HFF-Myc (cell line): ENCODE measurements around the gene CATSPERD.

Experiments used
- DNase-seq: peaks from one replicate; pipeline ENCODE4 v3.0.0-alpha.2; 2011; ENCODE audit warnings: low read depth; ENCODE audit errors: extremely low read depth
- H3K4me3 ChIP-seq: replicated peaks from 2 replicates; pipeline ENCODE4 v1.5.1; 2011; ENCODE audit warnings: low read depth, mild to moderate bottlenecking, control low read depth, low read length
- TF ChIP-seq, protein P1 (sequence below): IDR thresholded peaks from 2 replicates; pipeline ENCODE4 v1.5.1; 2012; ENCODE audit warnings: mild to moderate bottlenecking, low read depth, low read length, control low read depth; ENCODE audit errors: missing control alignments

Gene CATSPERD

DNA sequence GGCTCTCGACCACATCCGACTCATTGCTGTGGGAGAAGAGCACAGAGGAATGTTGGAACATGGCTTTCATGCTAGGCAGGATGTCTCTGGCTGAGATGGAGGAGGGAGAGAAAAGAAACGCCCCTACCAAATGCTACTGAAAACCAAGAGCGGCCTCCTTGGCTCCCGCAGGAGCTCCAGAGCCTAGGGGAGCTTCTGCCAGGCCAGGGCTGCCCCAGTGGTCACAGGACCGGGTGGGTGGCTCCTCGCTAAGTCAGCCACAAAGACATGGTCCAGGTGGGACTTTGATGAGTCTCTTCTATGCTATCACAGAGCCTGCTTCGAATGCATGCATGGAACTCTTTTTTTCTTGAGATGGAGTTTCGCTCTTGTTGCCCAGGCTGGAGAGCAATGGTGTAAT lies 7.2 kb upstream of the CATSPERD start:
- TF ChIP-seq, protein P1, sequence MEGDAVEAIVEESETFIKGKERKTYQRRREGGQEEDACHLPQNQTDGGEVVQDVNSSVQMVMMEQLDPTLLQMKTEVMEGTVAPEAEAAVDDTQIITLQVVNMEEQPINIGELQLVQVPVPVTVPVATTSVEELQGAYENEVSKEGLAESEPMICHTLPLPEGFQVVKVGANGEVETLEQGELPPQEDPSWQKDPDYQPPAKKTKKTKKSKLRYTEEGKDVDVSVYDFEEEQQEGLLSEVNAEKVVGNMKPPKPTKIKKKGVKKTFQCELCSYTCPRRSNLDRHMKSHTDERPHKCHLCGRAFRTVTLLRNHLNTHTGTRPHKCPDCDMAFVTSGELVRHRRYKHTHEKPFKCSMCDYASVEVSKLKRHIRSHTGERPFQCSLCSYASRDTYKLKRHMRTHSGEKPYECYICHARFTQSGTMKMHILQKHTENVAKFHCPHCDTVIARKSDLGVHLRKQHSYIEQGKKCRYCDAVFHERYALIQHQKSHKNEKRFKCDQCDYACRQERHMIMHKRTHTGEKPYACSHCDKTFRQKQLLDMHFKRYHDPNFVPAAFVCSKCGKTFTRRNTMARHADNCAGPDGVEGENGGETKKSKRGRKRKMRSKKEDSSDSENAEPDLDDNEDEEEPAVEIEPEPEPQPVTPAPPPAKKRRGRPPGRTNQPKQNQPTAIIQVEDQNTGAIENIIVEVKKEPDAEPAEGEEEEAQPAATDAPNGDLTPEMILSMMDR = no peak
- no peak for DNase-seq
- H3K4me3 ChIP-seq = no peak overlapping the region

- no peak for DNase-seq
- TF ChIP-seq, protein P1 = no peak
- H3K4me3 ChIP-seq = no peak overlapping the region
Observed at GRCh38 chr19:5714816-5715215, 5.6 kb upstream of the CATSPERD start.

DNA sequence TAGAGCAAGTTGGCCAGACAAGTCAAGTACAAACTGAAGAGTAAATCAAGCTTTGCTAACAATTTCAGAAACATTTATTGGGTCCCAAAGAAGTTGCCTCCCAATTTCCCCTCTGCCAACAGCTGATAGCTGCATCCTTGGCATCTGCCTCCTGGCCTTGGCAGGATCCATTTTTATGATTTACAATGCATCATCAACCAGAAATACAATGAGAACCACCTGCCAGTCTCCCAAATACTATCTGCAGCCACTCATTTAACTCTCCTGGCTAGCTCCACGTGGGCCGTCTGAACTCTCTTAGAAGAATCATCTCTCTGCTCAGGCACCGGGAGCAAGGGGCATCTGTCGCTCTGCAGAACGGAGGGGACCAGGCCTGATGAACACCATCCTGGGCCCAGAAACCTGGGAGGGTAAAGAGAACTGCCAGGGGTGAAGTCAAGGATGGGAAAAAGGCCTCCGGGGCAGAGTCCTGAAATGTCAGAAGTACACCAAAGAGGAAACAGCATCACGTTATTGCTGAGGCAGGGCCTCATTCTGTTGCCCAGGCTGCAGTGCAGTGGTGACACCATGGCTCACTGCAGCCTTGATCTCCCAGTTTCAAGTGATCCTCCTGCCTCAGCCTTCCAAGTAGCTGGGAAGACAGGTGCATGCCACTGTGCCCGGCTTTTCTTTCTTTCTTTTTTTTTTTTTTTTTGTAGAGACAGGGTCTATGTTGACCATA lies 3.1 kb upstream of the CATSPERD start:
- peak overlapping the region; percentile 99 for H3K4me3 ChIP-seq
- no peak for DNase-seq
- TF ChIP-seq, protein P1 = no peak

DNA sequence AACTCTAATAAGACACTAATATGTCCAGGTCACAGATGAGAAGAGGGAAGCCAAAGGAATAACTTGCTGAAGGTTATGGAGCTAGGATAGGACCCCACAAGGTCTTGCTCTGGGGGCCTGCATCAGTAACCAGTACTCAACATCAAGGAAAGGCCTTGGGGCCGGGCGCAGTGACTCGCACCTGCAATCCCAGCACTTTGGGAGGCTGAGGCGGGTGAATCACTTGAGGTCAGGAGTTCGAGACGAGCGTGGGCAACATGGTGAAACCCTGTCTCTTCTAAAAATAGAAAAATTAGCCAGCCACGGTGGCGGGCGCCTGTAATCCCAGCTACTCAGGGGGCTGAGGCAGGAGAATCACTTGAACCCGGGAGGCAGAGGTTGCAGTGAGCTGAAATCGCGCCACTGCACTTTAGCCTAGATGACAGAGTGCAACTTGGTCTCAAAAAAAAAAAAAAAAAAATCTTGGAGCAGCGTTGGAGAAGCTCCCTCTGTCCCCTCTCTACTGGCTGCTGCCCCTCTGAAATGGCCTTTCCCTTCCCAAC lies 2.3 kb upstream of the CATSPERD start:
- TF ChIP-seq, protein P1 = no peak
- DNase-seq = no peak
- H3K4me3 ChIP-seq = peak overlapping the region; percentile 99

DNA sequence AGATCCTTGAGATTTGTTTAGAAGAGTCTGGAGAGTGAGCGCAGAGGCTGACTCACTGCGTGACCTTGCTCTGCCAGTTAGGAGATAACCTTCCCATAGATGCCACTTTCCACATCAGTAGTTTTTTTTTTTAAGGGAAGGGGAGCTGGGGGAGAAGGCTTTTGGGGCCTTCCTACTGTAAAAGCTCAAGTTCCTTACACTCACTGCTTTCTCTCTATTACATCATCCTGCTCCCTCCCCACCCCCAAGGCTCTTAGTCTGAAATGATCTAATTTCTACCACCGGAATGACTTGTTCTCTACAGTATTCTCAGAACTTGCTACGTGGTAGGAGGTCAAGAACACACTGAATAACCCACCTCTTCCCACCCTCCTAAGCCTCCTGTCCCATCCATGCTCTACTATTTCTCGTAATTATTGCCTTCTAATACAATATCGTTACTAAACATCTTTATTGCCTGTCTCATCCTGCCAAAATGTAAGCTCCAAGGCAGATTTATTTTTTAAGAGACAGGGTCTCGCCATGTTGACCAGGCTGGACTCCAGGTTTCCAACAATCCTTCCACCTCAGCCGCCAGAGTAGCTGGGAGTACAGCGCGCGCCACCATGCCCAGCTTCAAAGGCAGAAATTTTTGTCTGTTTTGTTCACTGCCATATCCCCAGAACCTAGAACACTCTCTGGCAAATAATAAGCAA lies 1.7 kb upstream of the CATSPERD start:
- peak overlapping the region; percentile 99 for H3K4me3 ChIP-seq
- TF ChIP-seq, protein P1 = no peak
- DNase-seq = no peak

GRCh38 chr19:5719274-5719960 lies 1.0 kb upstream of the CATSPERD start:
- no peak for DNase-seq
- H3K4me3 ChIP-seq = peak overlapping the region; percentile 99
- TF ChIP-seq, protein P1 = no peak
